Osteocyte (in vitro differentiated cells): ENCODE measurements around the gene ETFA. TPM values are rescaled to one million over a fixed set of nuclear protein-coding genes. Genes with fewer than 3 reads are reported as not detected.

Experiments
- DNase-seq: peaks from one replicate; pipeline ENCODE4 v3.0.0; 2021; ENCODE audit warnings: mixed read lengths; ENCODE audit not compliant: unreplicated experiment; ENCODE audit errors: extremely low spot score
- H3K27ac Mint-ChIP-seq: one replicate; pipeline ENCODE4 v1.8.0; 2021; ENCODE audit warnings: mild to moderate bottlenecking, mixed read lengths; ENCODE audit not compliant: unreplicated experiment
- H3K27me3 Mint-ChIP-seq: one replicate; pipeline ENCODE4 v1.8.0; 2021; ENCODE audit warnings: mixed read lengths; ENCODE audit not compliant: unreplicated experiment
- H3K36me3 Mint-ChIP-seq: one replicate; pipeline ENCODE4 v1.8.0; 2021; ENCODE audit warnings: mixed read lengths; ENCODE audit not compliant: unreplicated experiment
- H3K4me1 Mint-ChIP-seq: one replicate; pipeline ENCODE4 v1.8.0; 2021; ENCODE audit warnings: mixed read lengths; ENCODE audit not compliant: unreplicated experiment
- H3K4me3 Mint-ChIP-seq: one replicate; pipeline ENCODE4 v1.8.0; 2021; ENCODE audit warnings: mild to moderate bottlenecking, moderate library complexity, mixed read lengths; ENCODE audit not compliant: unreplicated experiment
- H3K9me3 Mint-ChIP-seq: one replicate; pipeline ENCODE4 v1.8.0; 2021; ENCODE audit warnings: mixed read lengths; ENCODE audit not compliant: unreplicated experiment
- total RNA-seq: library from RNA; stranded (reverse); gene quantifications from 2 replicates; pipeline ENCODE4 v1.2.1, GENCODE V29; 2021
- TF ChIP-seq, protein P1 (sequence below): fragments of 200-600 bp; sonication (generic); IDR thresholded peaks from 2 replicates; pipeline ENCODE4 v1.5.0; 2021; ENCODE audit warnings: antibody characterized with exemption, mild to moderate bottlenecking, moderate library complexity

ETFA gene
- total RNA-seq, 1 donor from 2014 or later: 98.2 TPM

DNA sequence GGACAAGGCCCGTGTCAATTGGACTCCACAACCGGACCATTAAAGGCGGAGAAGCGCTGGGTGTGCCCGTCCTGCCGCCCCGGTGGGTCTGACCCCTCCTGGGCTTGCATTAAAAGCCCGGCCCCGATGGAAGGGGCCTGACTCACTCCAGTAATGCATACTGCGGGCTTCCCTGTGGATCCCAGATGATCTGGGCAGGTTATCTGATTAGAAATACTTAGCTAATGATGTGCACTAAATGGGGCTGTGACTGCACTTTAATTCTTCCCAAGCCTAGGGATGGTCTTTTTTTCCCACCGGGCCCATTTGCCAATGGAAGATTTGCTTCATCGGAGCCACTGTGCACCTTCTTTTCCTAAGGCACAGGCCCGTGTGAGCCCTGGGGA, 126.6 kb downstream of the ETFA start:
- DNase-seq: no peak
- H3K27me3 Mint-ChIP-seq: peaks cover 11% of the 10 kb centered on the region
- peaks cover 5% of the 10 kb centered on the region for H3K4me1 Mint-ChIP-seq
- TF ChIP-seq, protein P1, sequence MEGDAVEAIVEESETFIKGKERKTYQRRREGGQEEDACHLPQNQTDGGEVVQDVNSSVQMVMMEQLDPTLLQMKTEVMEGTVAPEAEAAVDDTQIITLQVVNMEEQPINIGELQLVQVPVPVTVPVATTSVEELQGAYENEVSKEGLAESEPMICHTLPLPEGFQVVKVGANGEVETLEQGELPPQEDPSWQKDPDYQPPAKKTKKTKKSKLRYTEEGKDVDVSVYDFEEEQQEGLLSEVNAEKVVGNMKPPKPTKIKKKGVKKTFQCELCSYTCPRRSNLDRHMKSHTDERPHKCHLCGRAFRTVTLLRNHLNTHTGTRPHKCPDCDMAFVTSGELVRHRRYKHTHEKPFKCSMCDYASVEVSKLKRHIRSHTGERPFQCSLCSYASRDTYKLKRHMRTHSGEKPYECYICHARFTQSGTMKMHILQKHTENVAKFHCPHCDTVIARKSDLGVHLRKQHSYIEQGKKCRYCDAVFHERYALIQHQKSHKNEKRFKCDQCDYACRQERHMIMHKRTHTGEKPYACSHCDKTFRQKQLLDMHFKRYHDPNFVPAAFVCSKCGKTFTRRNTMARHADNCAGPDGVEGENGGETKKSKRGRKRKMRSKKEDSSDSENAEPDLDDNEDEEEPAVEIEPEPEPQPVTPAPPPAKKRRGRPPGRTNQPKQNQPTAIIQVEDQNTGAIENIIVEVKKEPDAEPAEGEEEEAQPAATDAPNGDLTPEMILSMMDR: no peak
- no peaks in the 10 kb centered on the region for H3K36me3 Mint-ChIP-seq
- H3K27ac Mint-ChIP-seq: no peak overlapping the region
- H3K9me3 Mint-ChIP-seq: no peaks in the 10 kb centered on the region
- no peak overlapping the region for H3K4me3 Mint-ChIP-seq

- H3K4me3 Mint-ChIP-seq: no peak overlapping the region
- peaks cover 8% of the 10 kb centered on the region for H3K4me1 Mint-ChIP-seq
- no peaks in the 10 kb centered on the region for H3K36me3 Mint-ChIP-seq
- H3K27me3 Mint-ChIP-seq: peaks cover 7% of the 10 kb centered on the region
- H3K9me3 Mint-ChIP-seq: no peaks in the 10 kb centered on the region
- DNase-seq: no peak
- TF ChIP-seq, protein P1: no peak
- no peak overlapping the region for H3K27ac Mint-ChIP-seq
These were observed 127.2 kb downstream of the ETFA start for GRCh38 chr15:76183930-76184649.

DNA sequence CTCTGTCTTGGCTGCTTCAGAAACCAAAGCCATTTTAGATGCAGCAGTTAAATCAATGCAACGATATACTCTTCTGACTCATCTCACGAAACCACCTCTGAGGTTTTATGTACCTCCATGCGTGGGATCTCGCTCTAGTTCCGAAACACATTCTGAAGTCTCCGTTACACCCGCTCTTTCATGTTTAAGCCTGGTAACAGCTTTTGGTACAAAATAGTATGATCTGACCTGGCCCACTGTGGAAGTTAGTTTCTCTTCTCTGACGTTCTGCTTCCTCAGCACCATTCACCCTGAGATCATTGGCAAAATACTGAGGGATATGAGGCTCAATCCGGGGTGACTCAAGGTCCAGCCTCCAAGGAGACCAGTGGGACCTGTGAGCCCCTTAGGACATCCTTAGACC, 129.6 kb downstream of the ETFA start:
- Mint-ChIP-seq H3K9me3 (no peaks in the 10 kb centered on the region), H3K4me1 (peaks cover 18% of the 10 kb centered on the region), H3K4me3 (no peak overlapping the region), H3K27me3 (peaks cover 15% of the 10 kb centered on the region), H3K36me3 (no peaks in the 10 kb centered on the region), H3K27ac (no peak overlapping the region)
- DNase-seq: no peak
- TF ChIP-seq, protein P1: no peak

DNA sequence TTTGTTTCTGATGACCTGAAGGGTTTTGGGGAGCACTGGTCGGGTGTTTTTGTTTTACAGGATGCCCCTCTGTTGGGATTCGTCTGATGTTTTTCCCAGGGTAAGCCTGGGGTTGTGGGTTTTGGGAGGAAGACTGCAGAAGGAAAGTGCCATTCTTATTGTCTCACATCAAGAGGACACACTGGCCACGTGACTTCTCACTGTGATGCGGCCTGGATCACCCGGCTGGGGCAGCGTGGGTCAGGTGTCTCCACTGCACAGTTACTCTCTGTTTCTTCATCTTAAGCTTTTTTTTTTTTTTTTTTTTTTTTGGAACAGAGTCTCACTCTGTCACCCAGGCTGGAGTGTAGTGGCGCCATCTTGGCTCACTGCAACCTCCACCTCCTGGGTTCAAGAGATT, 130.9 kb downstream of the ETFA start:
- Mint-ChIP-seq H3K27me3 (peaks cover 16% of the 10 kb centered on the region), H3K9me3 (no peaks in the 10 kb centered on the region), H3K27ac (no peak overlapping the region), H3K4me3 (no peak overlapping the region), H3K4me1 (peaks cover 18% of the 10 kb centered on the region), H3K36me3 (no peaks in the 10 kb centered on the region)
- TF ChIP-seq, protein P1: no peak
- no peak for DNase-seq

- Mint-ChIP-seq H3K27ac (no peak overlapping the region), H3K27me3 (peaks cover 16% of the 10 kb centered on the region), H3K4me1 (peaks cover 18% of the 10 kb centered on the region), H3K9me3 (no peaks in the 10 kb centered on the region), H3K4me3 (no peak overlapping the region), H3K36me3 (no peaks in the 10 kb centered on the region)
- TF ChIP-seq, protein P1: no peak
- DNase-seq: no peak
These were observed 132.2 kb downstream of the ETFA start for GRCh38 chr15:76179023-76179422.
